M059J (cell line): ENCODE measurements around the gene ALCAM. TPM values are rescaled to one million over a fixed set of nuclear protein-coding genes. Genes with fewer than 3 reads are reported as not detected.

Experiments used
- DNase-seq: peaks from one replicate; pipeline ENCODE4 v3.0.0-alpha.2; 2012; ENCODE audit warnings: low read depth
- total RNA-seq: library from RNA; depleted of rRNA; stranded (reverse); fragments of >200 nt; shearing (Covaris generic); gene quantifications from 2 replicates; pipeline ENCODE4 v1.2.3, GENCODE V29; 2014

Gene ALCAM
- total RNA-seq, 1 experiment from 2014 or later: 223 TPM

GRCh38 chr3:105356396-105356795, 10.3 kb upstream of the ALCAM start:
- no peak for DNase-seq

- no peak for DNase-seq
Observed at GRCh38 chr3:105356988-105357387, 9.7 kb upstream of the ALCAM start.

- DNase-seq: peak; percentile 88
Observed at GRCh38 chr3:105359098-105359762, 7.5 kb upstream of the ALCAM start.

- DNase-seq: no peak
Observed at GRCh38 chr3:105360003-105360402, 6.7 kb upstream of the ALCAM start.

- DNase-seq: peak; percentile 64
Observed at GRCh38 chr3:105362021-105362665, 4.6 kb upstream of the ALCAM start.

- peak; percentile 82 for DNase-seq
Observed at GRCh38 chr3:105364128-105364527, 2.6 kb upstream of the ALCAM start.

- peak; percentile 52 for DNase-seq
Observed at GRCh38 chr3:105365081-105365390, 1.7 kb upstream of the ALCAM start.

GRCh38 chr3:105365391-105366325, 1.1 kb upstream of the ALCAM start:
- peak; percentile 80 for DNase-seq

GRCh38 chr3:105367063-105367405, 325 bp downstream of the ALCAM start:
- DNase-seq: peak; percentile 47

- peak; percentile 98 for DNase-seq
Observed at GRCh38 chr3:105367406-105368213, 901 bp downstream of the ALCAM start.

- DNase-seq: peak; percentile 83
Observed at GRCh38 chr3:105368566-105369499, 2.1 kb downstream of the ALCAM start.

GRCh38 chr3:105369500-105370371, 3.0 kb downstream of the ALCAM start:
- peak; percentile 86 for DNase-seq

- no peak for DNase-seq
Observed at GRCh38 chr3:105373383-105373782, 6.7 kb downstream of the ALCAM start.

- no peak for DNase-seq
Observed at GRCh38 chr3:105375750-105376511, 9.2 kb downstream of the ALCAM start.

- no peak for DNase-seq
Observed at GRCh38 chr3:105377716-105378115, 11.0 kb downstream of the ALCAM start.

GRCh38 chr3:105385179-105385578, 18.5 kb downstream of the ALCAM start:
- DNase-seq: no peak

GRCh38 chr3:105385819-105386508, 19.3 kb downstream of the ALCAM start:
- DNase-seq: no peak

GRCh38 chr3:105387122-105387751, 20.5 kb downstream of the ALCAM start:
- DNase-seq: no peak
